Transverse colon (tissue), 4 donors: Measurements from ENCODE around the gene ALS2. TPM values are rescaled to one million over a fixed set of nuclear protein-coding genes. Genes with fewer than 3 reads are reported as not detected.
"Not testable (repeated sequence)": the region's sequence is repeated elsewhere in the genome, so short reads cannot be mapped to it uniquely, and the experiment has no call there.

Experiments used
- DNase-seq: peaks from one replicate; pipeline ENCODE4 v3.0.0-alpha.2; 2019
- H3K27ac ChIP-seq, 4 donors: fragments of 200-600 bp; sonication (generic); 2 replicates each; pipeline ENCODE4 v1.5.1; 2016 to 2018; ENCODE audit warnings: inconsistent platforms in 4 of 4
- H3K27me3 ChIP-seq: fragments of 200-600 bp; sonication (generic); 2 replicates; pipeline ENCODE4 v1.5.1; 2017; ENCODE audit warnings: inconsistent platforms
- H3K36me3 ChIP-seq, 4 donors: fragments of 200-600 bp; sonication (generic); 2 replicates each; pipeline ENCODE4 v1.5.1; 2017 to 2019; ENCODE audit warnings: inconsistent platforms in 4 of 4
- H3K4me1 ChIP-seq, 4 donors: fragments of 200-600 bp; sonication (generic); 2 replicates each; pipeline ENCODE4 v1.5.1; 2017 to 2020; ENCODE audit warnings: inconsistent platforms in 4 of 4
- H3K4me3 ChIP-seq, 4 donors: fragments of 200-600 bp; sonication (generic); 1 replicate in 1 of 4; 2 replicates in 3 of 4; pipeline versions ENCODE4 v1.5.1 to v1.6.1; 2017 to 2019; ENCODE audit warnings: inconsistent platforms in 4 of 4
- H3K9me3 ChIP-seq, 2 donors: fragments of 200-600 bp; sonication (generic); 2 replicates each; pipeline ENCODE4 v1.5.1; 2017 to 2019; ENCODE audit warnings: inconsistent platforms in 2 of 2
- CTCF ChIP-seq, 5 experiments: fragments of 200-600 bp in 3 of 5; fragments of 450-650 bp in 2 of 5; sonication (generic) in 3 of 5; IDR thresholded peaks; 1 replicate in 2 of 5; 2 replicates in 3 of 5; pipeline ENCODE4 v1.5.1; 2016 to 2017; ENCODE audit warnings: antibody characterized with exemption in 5 of 5, inconsistent platforms in 3 of 5, mild to moderate bottlenecking in 2 of 5, moderate library complexity in 1 of 5
- EP300 ChIP-seq: sonication (generic); formaldehyde crosslinking; IDR thresholded peaks from one replicate; pipeline ENCODE4 v1.6.1; 2017; ENCODE audit warnings: antibody characterized with exemption, low read depth
- POLR2A ChIP-seq: fragments of 450-650 bp; IDR thresholded peaks from one replicate; pipeline ENCODE4 v1.6.1; 2016; ENCODE audit warnings: antibody characterized with exemption, mild to moderate bottlenecking, moderate library complexity
- POLR2AphosphoS5 ChIP-seq, 3 donors: sonication (generic); formaldehyde crosslinking; IDR thresholded peaks; one replicate each; pipeline ENCODE4 v1.6.1; 2016; ENCODE audit warnings: antibody characterized with exemption in 3 of 3
- WGBS, 2 donors: methylation state at CpG; one replicate each; pipeline ENCODE4 v1.1.5; 2018; ENCODE audit warnings: low coverage in 1 of 2; 5-methylcytosine and 5-hydroxymethylcytosine counted together
- in situ Hi-C, 4 donors: fragments of 200-750 bp; cut with MboI; loops; one replicate each; pipeline versions ENCODE4 v1.15.0 to v1.15.1; 2017; ENCODE audit warnings: low sequenced_read_pairs in 3 of 4, low pct_ligation_motif_present in 1 of 4, low pct_unique_long_range_greater_than_20kb in 1 of 4
- intact Hi-C: fragments of 100-400 bp; cut with DNase I; formaldehyde crosslinking; loops from one replicate; pipeline ENCODE4 v1.15.1; 2023; ENCODE audit warnings: low total_unique reads
- total RNA-seq, 4 donors: library from RNA; depleted of rRNA; stranded (reverse); fragments of >200 nt; gene quantifications; one replicate each; pipeline ENCODE4 v1.1.0, GENCODE V29; 2016

ALS2 gene
- total RNA-seq, 4 donors from 2014 or later, result 7.9 to 61.1 (median 8.9) TPM

GRCh38 chr2:201821080-201821479, 40.3 kb upstream of the ALS2 start:
- Histone ChIP-seq H3K27ac (no peak overlapping the region), H3K9me3 (no peaks in the 10 kb centered on the region), H3K27me3 (no peaks in the 10 kb centered on the region), H3K36me3 (no peaks in the 10 kb centered on the region), H3K4me1 (no peaks in the 10 kb centered on the region), H3K4me3 (no peak overlapping the region)
- in situ Hi-C loops (no loop called here), intact Hi-C loops (no loop called here)
- no peak for DNase-seq
- WGBS, 2 donors, result 67 to 69% methylated on average over 3 to 5 of the region's 5 CpGs
- TF ChIP-seq POLR2A (no peak), EP300 (no peak), POLR2AphosphoS5 (IDR thresholded peaks at IDR 0.05) (no peak)

GRCh38 chr2:201820383-201821007, 39.8 kb upstream of the ALS2 start:
- Histone ChIP-seq H3K27me3 (no peaks in the 10 kb centered on the region), H3K9me3 (no peaks in the 10 kb centered on the region), H3K4me1 (no peaks in the 10 kb centered on the region), H3K27ac (no peak overlapping the region), H3K36me3 (no peaks in the 10 kb centered on the region), H3K4me3 (no peak overlapping the region)
- in situ Hi-C loops (no loop called here), intact Hi-C loops (no loop called here)
- TF ChIP-seq EP300 (no peak), POLR2AphosphoS5 (IDR thresholded peaks at IDR 0.05) (no peak), CTCF (IDR thresholded peaks at IDR 0.05) (no peak), POLR2A (no peak)
- no peak for DNase-seq
- 74 to 85% methylated on average over 4 of the region's 4 CpGs for WGBS, 2 donors

GRCh38 chr2:201816657-201817575, 36.2 kb upstream of the ALS2 start:
- WGBS, 2 donors, result 66 to 92% methylated on average over 4 to 5 of the region's 5 CpGs
- Histone ChIP-seq H3K36me3 (no peaks in the 10 kb centered on the region), H3K27me3 (no peaks in the 10 kb centered on the region), H3K4me1 (no peaks in the 10 kb centered on the region), H3K27ac (no peak overlapping the region), H3K4me3 (no peak overlapping the region), H3K9me3 (no peaks in the 10 kb centered on the region)
- in situ Hi-C loops, result no loop called here
- DNase-seq, result no peak
- intact Hi-C loops, result no loop called here
- TF ChIP-seq EP300, result no peak
- TF ChIP-seq POLR2AphosphoS5 (IDR thresholded peaks at IDR 0.05), result no peak
- no peak for TF ChIP-seq CTCF (IDR thresholded peaks at IDR 0.05)
- no peak for TF ChIP-seq POLR2A

GRCh38 chr2:201813996-201814760, 33.4 kb upstream of the ALS2 start:
- Histone ChIP-seq H3K27me3 (no peaks in the 10 kb centered on the region), H3K4me1 (no peaks in the 10 kb centered on the region), H3K9me3 (no peaks in the 10 kb centered on the region), H3K36me3 (no peaks in the 10 kb centered on the region), H3K27ac (no peak overlapping the region), H3K4me3 (no peak overlapping the region)
- 74 to 77% methylated on average over 7 to 9 of the region's 9 CpGs for WGBS, 2 donors
- in situ Hi-C loops (no loop called here), intact Hi-C loops (no loop called here)
- no peak for DNase-seq
- TF ChIP-seq CTCF (IDR thresholded peaks at IDR 0.05) (no peak), EP300 (no peak), POLR2AphosphoS5 (IDR thresholded peaks at IDR 0.05) (no peak), POLR2A (no peak)

GRCh38 chr2:201810604-201811003, 29.9 kb upstream of the ALS2 start:
- H3K4me1 ChIP-seq, H3K9me3 ChIP-seq, H3K4me3 ChIP-seq, H3K27ac ChIP-seq, intact Hi-C loops, DNase-seq, H3K36me3 ChIP-seq, H3K27me3 ChIP-seq, in situ Hi-C loops: not testable (repeated sequence)
- WGBS, 2 donors, result 94% methylated on average over 7 of the region's 7 CpGs; no CpG with 5 or more reads in 1 of the 2 donors
